ENCODE data around the gene VAMP5.

Gene VAMP5

DNA sequence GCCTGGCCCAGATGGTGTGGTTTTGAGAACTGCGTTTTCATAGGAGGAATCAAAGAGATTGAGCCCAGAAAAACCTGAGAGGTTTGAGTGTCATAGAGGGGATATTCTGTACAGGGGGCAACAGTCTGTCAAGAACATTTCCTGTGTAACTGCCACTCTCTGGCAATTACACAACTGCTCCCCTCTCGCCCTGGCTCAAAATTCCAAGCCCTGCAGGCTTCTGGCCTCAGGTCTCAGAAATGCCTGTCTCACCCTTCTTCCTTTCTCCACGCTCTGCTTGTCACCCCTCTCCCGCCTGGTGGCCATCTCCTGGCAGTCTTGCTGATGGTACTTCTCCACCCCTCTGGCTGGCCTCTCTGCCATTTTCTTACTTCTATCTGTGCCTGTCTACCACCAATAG lies 4.0 kb downstream of the VAMP5 start:
- H3K4me1 ChIP-seq (ENCODE audit: control insufficient read depth, low read length): peaks cover 22% of the 10 kb centered on the region
- H3K27me3 ChIP-seq (ENCODE audit: control insufficient read depth, low read length): no peaks in the 10 kb centered on the region
- no peaks in the 10 kb centered on the region for H4K20me1 ChIP-seq (ENCODE audit: control insufficient read depth, insufficient read depth, low read depth, low read length)
- no peaks in the 10 kb centered on the region for H3K36me3 ChIP-seq (ENCODE audit: control insufficient read depth, low read length)
- H3K9me2 ChIP-seq (replicated peaks; ENCODE audit: control insufficient read depth, low read length): no peaks in the 10 kb centered on the region
- H3K9me3 ChIP-seq (ENCODE audit: control insufficient read depth, insufficient read depth, low read length): no peaks in the 10 kb centered on the region
- no peaks in the 10 kb centered on the region for H3F3A ChIP-seq (ENCODE audit: control insufficient read depth, insufficient read depth)
- no peak overlapping the region for H3K4me3 ChIP-seq (ENCODE audit: low read length)
- TF ChIP-seq, protein P1, sequence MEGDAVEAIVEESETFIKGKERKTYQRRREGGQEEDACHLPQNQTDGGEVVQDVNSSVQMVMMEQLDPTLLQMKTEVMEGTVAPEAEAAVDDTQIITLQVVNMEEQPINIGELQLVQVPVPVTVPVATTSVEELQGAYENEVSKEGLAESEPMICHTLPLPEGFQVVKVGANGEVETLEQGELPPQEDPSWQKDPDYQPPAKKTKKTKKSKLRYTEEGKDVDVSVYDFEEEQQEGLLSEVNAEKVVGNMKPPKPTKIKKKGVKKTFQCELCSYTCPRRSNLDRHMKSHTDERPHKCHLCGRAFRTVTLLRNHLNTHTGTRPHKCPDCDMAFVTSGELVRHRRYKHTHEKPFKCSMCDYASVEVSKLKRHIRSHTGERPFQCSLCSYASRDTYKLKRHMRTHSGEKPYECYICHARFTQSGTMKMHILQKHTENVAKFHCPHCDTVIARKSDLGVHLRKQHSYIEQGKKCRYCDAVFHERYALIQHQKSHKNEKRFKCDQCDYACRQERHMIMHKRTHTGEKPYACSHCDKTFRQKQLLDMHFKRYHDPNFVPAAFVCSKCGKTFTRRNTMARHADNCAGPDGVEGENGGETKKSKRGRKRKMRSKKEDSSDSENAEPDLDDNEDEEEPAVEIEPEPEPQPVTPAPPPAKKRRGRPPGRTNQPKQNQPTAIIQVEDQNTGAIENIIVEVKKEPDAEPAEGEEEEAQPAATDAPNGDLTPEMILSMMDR (IDR thresholded peaks at IDR 0.05; ENCODE audit: low read depth, low read length, poor library complexity, severe bottlenecking): no peak
- TF ChIP-seq EZH2phosphoT487 (IDR thresholded peaks at IDR 0.05; ENCODE audit: borderline replicate concordance, low read length): no peak
- no peak overlapping the region for H3K4me2 ChIP-seq (ENCODE audit: low read length)
- H3K27ac ChIP-seq (ENCODE audit: low read depth, low read length): no peak overlapping the region
- no peaks in the 10 kb centered on the region for H3K79me2 ChIP-seq (ENCODE audit: control insufficient read depth, low read length)

DNA sequence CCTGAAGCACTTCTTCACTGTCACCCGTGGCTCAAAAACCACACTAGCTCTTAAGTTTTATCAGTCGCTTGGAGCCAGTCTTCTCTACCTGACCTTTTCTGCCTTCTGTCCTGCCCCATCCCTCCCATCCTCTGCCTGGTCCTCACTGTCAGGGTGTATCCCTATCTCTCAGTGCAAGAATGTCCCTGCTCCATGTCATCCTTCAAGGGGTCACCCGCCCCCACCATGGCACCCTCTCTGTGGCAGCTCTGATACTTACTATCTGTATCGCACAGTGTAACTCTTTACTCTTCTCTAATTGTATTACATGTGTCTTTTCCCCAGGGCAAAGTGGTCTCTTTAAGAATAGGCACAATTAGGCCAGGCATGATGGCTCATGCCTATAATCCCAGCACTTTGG lies 4.4 kb downstream of the VAMP5 start:
- Histone ChIP-seq H3K79me2 (ENCODE audit: control insufficient read depth, low read length) (no peaks in the 10 kb centered on the region), H3K36me3 (ENCODE audit: control insufficient read depth, low read length) (no peaks in the 10 kb centered on the region), H3K4me1 (ENCODE audit: control insufficient read depth, low read length) (peaks cover 22% of the 10 kb centered on the region), H3K27me3 (ENCODE audit: control insufficient read depth, low read length) (no peaks in the 10 kb centered on the region), H3K4me2 (ENCODE audit: low read length) (no peak overlapping the region), H3F3A (ENCODE audit: control insufficient read depth, insufficient read depth) (no peaks in the 10 kb centered on the region), H3K4me3 (ENCODE audit: low read length) (no peak overlapping the region), H3K27ac (ENCODE audit: low read depth, low read length) (no peak overlapping the region), H3K9me3 (ENCODE audit: control insufficient read depth, insufficient read depth, low read length) (no peaks in the 10 kb centered on the region), H3K9me2 (replicated peaks; ENCODE audit: control insufficient read depth, low read length) (no peaks in the 10 kb centered on the region), H4K20me1 (ENCODE audit: control insufficient read depth, insufficient read depth, low read depth, low read length) (no peaks in the 10 kb centered on the region)
- TF ChIP-seq, protein P1 (IDR thresholded peaks at IDR 0.05; ENCODE audit: low read depth, low read length, poor library complexity, severe bottlenecking): no peak
- no peak for TF ChIP-seq EZH2phosphoT487 (IDR thresholded peaks at IDR 0.05; ENCODE audit: borderline replicate concordance, low read length)

DNA sequence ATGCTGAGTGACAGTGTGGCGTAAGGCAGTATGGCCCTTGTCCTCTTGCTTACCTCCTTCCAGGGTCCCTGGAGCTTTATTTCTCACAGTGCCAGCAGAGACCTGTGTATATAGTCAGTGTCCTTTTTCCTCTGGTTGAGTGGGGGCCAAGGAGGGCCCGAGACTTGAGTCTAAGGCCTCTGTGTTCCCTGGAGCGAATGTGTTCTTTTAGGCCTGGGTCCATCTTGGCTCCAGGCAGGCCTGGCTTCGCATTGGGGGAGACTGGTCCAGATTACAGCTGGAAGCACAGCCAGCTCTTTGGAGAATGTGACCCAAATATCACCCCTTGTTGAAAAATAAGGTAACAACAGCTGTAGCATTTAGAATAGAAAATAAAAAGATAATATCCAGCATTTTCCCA lies 5.0 kb downstream of the VAMP5 start:
- Histone ChIP-seq H3K27ac (ENCODE audit: low read depth, low read length) (no peak overlapping the region), H3K36me3 (ENCODE audit: control insufficient read depth, low read length) (no peaks in the 10 kb centered on the region), H3K79me2 (ENCODE audit: control insufficient read depth, low read length) (peaks cover 2% of the 10 kb centered on the region; the same call in 1 of the 2 replicates), H3K4me2 (ENCODE audit: low read length) (no peak overlapping the region), H3K4me1 (ENCODE audit: control insufficient read depth, low read length) (peaks cover 23% of the 10 kb centered on the region), H3K27me3 (ENCODE audit: control insufficient read depth, low read length) (no peaks in the 10 kb centered on the region), H3K4me3 (ENCODE audit: low read length) (no peak overlapping the region), H3F3A (ENCODE audit: control insufficient read depth, insufficient read depth) (no peaks in the 10 kb centered on the region), H3K9me3 (ENCODE audit: control insufficient read depth, insufficient read depth, low read length) (no peaks in the 10 kb centered on the region), H3K9me2 (replicated peaks; ENCODE audit: control insufficient read depth, low read length) (no peaks in the 10 kb centered on the region), H4K20me1 (ENCODE audit: control insufficient read depth, insufficient read depth, low read depth, low read length) (no peaks in the 10 kb centered on the region)
- TF ChIP-seq, protein P1 (IDR thresholded peaks at IDR 0.05; ENCODE audit: low read depth, low read length, poor library complexity, severe bottlenecking): no peak
- no peak for TF ChIP-seq EZH2phosphoT487 (IDR thresholded peaks at IDR 0.05; ENCODE audit: borderline replicate concordance, low read length)

Data from DOHH2 (cell line).